ENCODE data around the gene FKBP1A.

FKBP1A gene

DNA sequence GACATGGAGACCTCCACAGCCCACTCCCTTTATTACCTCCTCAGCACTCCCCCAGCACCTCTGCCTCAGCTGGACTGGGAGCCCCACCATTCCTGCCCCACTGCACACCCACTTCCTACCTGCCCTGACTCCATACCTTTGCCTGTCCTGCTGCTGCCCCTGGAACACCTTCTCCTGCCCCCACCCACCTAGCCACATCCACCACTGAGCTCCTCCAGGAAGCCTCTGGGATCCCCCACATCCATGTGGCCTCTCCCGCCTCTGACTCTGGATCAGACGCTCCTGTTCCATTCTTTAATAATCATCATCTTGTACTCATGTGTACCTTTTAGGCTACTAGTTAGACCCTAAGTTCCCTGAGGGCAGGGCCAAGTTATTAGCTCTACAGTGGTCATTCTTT lies 61.8 kb downstream of the FKBP1A start:
- no peak for DNase-seq

DNA sequence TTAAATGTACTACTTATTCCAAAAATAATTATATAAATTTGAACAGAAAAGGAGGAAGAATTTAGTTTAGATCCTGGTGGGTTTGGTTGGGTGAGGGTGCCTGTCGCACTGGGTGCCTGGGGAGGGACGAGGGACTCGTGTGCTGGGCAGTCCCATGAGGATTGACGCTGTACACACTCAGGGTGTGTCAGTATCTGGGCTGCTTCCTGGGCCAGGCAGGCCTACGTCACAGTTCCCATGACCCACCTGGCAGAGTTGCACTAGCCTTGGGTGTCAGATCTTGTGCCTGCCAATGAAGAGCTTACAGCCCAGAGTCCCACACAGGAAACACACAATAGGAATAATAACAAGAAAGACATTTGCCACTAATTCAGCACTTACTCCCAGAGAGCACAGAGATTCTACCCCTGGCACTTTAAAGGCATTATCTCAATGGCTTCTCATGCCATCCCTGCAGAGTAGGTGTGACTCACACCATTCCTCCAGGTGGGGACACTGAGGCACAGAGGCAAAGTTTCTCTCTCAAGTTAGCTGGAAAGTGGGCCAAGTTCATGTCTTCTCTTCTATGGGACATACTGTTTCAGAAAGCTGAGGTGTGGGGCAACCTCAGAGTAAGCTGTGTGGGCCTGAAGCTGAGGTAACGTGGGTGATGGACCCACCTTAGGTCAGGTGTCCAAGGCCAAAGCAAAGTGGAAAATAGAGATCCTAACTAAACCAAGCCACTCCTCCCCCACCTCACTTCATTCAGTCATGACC lies 62.6 kb downstream of the FKBP1A start:
- no peak for DNase-seq

DNA sequence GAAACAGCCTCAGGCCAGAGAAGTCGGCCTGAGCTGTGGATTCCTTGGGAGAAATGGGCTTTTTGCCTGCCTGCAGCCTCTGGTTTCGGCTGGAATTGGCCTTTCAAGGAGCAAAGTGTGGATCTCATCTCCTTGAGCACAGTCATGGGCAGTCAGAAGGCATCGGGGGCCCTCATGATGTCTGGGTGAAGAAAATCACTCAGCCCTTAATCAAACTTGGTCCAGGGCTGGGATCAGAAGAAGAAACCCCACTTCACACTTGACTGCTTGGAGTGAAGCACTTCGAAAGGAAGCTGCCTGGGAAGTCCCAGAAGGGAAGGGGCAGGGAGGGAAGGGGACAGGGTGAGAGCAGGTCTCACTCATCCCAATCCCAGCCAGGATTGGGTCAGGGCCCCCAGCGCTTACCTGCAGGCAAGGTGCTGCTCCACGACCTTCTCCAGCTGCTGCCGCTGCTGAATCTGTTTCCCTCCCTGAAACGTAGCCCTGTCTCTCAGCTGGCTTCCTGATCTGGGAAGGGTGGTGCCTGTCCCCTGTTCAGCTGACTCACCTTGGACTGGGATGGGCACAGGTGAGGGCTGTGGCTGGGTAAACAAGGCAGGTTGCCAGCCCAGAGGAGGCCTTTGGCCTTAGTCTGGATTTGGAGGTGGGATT lies 64.0 kb downstream of the FKBP1A start, which contains the start of gene SDCBP2:
Gene SDCBP2, minus strand, starts transcription at position 460 of the 651 bp plus-strand sequence. CDS start 8,723 bp downstream, outside the sequence.
- DNase-seq = no peak

DNA sequence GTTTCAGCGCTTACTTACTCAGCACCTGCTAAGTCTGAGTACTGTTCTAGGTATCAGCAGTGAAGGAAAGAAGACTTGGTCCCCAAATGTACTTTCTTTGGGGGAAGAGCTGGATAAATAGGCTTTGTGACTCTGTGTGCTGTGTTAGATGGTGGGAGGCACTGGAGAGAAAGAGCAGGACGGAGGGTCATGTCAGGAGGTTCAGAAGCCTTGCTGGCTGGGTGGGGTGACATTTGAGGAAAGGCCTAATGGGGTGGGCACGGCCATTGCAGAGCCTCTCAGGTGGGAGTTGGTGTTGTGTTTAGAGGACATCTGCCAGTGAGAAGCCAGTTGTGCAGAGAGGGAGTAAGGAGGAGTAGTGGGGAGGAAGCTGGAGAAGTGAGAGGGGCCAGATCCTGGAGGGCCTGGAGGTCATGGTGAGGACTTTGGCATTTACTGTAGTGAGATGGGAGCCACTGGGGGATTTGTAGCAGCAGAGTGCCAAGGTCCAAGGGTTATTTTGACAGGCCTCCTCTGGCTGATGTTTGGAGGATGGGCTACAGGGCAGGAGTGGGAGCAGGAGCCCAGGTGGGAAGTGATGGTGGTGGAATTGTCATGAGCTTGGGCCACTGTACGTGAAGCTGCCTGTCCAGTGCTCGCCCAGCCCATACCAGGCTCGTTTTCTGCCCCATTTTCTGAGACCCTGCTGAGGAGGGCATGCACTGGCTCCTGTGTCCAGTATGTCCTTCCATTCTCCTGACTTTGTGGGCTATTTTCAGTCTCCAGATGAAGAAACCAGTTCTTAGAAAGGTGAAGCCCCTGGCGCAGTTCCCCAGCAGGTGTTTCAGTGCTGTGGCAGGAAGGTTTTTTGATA lies 64.8 kb downstream of the FKBP1A start:
- no peak for DNase-seq

DNA sequence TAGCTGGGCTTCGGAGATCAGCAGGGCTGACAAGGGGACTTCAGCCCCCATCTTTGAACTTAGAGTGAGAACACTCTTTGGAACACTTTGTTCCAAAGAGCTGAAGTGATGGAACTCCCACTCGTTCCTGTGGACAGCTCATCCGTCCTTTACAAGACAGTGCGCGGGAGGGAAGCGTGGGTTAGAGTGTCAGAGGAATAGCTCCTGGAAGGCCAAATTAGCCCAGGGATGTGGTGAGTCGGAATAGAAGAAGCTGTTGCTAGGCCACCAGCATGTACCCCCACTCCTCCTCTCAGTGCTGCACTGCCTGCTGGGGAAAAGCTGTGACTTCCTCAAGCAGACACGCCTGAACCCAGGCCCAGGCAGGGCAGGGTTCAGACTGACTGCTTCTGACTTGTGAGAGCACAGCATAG lies 65.6 kb downstream of the FKBP1A start:
- no peak for DNase-seq

DNA sequence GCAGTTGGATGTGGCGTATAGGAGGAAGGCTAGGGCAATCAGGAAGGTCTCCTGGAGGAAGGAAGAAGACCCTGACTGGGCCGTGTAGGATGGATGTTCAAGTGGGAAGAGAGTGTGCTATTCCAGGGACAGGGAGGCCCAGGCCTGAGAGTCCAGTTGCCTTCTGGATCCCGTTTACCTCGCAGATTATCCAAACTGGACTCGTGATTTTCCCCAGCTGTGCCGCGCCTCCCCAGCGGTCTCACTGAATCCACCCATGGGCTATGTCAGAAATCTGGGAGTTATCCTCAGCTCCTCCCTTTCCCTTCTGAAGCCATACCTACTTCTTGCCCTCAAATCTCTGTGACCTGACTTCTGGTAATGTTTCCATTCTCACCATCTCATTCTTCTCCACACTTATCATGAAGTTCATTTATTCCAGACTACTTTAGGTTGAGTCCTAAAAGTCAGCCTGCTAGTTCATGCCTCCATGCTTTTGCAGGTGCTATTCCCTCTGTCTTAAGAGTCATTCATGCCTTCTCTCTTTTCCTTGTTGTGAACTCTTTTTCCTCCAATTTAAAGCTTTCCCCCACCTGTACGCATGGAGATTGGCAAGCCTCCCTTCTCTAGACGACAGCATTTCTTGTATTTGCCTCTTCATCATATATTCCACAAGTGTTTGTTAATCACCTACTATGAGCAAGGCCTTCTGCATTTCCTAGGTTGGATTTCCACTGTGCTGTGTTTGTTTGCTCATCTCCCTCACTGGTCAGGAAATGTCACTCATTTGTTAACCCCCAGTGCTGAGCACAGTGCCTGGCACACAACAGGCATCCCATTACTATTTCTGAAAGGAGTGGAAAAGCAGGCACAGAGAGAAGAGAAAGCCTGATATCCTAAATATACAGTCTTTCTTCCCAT lies 66.6 kb downstream of the FKBP1A start:
- DNase-seq = no peak

DNA sequence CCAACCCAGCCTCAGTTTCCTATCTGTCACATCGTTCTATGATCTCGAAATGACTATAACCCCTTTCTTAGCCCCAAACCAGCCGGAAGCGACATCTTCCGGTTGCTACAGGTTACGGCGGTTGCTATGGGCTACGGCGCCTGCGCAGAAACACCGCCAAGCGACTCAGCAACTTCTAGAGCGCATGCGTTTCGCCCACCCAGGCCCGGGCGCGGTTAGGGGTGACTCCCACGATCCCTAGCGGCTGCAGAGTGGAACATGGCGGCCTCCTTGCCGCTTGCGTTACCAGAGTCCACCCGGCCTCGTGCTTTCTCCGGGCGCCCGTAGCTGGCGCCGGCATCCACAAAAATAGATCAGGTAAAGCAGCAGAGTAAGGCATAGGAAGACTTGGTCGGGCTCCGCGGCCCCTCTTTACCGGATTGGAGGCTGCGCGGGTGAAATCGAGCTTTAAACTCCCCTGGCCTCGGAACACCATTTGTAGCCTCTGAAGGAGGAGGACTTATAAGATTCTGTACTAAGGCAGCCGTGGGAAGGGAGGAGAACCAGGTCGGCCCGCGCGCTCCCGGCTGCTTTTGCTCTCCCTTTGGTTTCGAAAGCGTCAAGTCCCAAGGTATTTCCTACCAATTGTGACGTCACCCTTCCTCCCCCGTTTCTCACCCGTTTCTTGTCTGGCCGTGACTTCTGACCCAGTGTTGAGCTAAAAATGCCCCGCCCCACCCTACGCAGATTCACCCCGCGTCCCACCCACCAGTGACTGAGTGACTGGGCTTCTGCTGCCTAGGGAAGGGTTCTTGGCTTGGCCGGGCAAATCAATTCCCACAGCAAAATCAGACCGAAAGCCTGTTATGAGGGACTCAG lies 67.5 kb downstream of the FKBP1A start:
- peak; percentile 97 to 98 (median 98) for DNase-seq

DNA sequence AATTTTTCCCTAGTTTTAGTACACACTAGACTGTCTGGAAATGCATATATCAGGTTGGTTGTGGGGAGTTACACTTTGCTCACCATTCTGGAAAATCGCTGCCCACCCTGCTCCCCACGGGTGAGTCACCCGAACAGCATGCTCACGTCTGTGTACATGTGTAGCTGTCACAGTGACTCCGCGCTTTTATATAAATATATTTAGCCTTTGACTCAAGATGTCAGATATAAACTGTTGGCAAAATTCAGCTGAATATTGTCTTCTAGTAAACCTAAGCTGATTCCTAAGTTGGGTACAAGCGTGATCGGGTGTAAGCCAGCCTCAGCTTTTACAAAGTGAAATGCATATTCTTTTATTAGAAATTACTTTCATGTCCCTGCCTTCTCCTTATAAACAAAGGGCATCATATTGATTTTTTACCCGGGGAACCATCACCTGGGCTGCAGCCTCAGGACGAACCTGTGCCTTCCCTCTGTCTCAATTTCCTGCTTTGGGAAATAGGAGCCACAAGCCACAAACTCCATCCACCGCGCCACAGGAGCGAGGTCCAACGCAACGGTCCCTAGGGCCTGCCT lies 68.2 kb downstream of the FKBP1A start:
- DNase-seq = no peak

DNA sequence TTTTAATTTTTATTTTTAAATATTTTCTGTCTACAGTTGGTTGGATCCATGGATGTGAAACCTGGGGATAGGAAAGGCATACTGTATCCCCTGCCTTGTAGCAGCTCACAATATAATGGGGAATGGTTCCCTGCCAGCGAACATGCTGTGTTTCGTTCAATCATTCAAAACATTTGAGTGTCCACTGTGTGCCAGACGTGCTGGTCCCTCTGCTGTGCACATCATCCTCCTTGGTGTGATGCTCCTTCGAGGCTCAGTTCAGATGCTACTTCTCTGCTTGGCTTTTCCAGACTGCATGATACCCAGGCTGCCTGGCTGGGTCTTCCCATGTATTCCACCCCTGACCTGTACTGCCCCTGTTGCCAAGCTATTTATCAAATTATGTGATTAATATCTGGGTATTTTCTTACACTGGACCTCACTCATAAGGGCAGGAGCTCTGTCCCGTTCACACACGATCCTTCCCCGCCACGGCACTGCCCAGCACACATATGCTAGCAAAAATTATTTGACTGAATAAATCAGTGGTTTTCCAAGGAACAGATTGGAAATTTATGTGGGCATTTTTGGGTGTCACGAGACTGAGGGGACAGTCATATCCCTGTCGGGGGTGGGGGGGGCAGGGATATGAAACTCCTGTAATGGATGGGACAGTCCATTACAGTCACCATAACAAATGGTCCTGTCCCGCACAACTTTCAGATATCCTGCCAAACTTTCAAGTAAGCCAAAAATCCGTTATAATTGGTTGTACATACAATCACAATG lies 68.8 kb downstream of the FKBP1A start:
- no peak for DNase-seq

DNA sequence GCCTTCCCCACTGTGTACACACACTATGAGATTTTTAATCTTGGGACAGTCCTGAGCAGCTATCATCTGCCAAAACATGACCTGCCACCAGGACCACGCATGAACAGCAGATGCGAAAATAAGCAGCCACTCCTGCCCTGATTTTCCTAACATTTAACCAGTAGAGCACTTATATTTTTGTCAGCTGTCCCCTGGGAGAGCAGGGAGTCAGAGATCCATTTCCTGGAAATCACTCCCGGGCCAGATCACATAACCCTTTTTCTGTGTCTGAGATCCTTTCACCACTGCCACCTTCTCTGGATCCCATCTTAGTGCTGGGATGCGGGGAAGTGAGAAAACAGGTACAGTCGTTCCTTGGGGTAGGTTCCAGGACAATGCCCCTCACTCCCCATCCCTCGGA lies 69.6 kb downstream of the FKBP1A start:
- DNase-seq = no peak

DNA sequence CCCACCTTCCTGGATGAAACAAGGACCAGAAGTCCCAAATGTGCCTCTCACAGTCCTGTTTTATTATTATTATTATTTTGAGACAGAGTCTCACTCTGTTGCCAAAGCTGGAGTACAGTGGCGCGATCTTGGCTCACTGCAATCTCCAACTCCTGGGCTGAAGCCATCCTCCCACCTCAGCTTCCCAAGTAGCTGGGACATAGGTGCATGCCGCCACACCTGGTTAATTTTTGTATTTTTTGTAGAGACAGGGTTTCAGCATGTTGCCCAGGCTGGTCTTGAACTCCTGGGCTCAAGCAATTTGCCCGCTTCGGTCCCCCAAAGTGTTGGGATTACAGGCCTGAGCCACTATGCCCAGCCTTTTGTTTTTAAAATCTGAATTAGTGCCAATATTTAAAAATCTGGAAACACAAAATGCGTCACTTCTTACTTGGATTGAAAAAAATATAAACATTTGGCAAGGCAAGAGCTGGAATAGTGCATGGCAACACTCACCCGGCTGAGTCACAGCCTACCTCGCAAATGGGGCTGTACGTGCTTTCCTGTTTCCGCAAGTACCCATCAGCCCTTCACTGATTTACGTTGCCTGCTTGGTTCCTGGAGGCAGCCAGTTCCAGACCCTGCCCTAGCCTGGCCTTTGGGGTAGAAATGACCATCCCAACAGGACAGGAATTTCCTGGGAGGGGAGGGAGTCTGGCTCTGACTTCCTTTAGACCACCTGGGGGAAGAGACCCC lies 70.2 kb downstream of the FKBP1A start:
- DNase-seq = no peak

DNA sequence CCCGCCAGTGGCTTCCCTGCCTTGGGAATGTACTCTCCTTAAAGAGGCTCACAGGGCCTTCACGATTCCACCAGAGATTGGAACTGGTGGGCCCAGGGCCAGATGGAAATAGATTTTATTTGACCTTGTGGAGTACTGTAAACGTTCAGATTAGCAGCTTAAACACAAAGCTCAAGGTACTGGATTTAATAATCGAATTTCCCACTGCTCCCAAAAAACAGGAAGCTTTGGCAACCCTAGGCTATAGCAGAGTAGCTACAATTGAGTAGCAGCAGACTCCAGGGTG lies 71.3 kb downstream of the FKBP1A start:
- no peak for DNase-seq

DNA sequence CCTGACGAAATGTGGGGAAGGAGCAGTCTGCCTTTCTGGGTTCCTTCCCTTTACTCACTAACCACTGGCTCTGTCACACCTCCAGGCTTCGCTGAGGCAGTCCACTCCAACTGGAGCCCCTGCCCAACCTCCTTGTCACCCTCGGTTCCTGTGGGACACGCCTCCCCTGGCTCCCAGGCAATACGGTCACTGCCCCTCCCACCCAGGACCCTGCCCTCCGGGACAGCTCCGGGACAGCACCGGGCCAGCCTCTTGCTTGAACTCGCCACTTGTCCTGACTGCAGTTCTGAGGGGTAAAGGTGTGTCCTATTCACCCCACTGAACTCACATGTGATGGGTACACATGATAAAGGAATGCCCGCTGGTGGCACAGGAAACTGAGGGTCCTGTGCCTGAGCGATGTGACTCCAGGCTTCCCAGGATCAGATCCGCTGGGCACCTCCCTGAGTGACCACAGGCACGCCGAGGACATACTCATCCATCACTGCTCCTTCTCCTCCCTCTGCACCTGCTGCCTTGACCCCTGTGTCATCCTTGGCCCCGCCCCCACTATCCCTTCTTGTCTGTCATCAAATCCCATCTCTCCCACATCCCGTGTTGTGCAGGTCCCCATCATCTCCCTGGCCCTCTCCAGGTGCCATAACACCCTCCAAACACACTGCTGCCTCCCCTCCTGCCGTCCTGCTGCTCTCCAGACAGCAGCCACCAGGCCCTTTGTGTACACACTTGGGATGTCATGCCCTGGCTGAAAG lies 71.8 kb downstream of the FKBP1A start:
- no peak for DNase-seq

DNA sequence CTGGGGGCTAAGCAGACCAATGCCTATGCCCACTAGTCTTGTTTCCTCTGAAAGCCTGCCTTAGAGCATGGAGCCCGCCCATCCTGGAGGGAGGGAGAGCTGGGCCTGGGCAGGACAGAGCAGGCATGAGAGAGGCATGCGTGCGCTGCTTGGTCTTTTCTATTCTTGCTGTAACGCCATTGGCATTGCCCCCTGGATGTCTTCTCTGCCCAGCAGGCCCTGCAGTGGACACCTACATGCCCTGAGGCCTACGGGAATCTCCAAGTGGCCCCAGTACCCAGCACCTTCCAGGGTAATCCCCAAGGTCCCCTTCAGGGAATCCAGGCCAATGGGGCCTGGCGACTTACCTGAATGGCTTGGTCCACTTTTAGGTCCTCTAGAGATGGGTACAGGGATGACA lies 72.8 kb downstream of the FKBP1A start:
- no peak for DNase-seq

DNA sequence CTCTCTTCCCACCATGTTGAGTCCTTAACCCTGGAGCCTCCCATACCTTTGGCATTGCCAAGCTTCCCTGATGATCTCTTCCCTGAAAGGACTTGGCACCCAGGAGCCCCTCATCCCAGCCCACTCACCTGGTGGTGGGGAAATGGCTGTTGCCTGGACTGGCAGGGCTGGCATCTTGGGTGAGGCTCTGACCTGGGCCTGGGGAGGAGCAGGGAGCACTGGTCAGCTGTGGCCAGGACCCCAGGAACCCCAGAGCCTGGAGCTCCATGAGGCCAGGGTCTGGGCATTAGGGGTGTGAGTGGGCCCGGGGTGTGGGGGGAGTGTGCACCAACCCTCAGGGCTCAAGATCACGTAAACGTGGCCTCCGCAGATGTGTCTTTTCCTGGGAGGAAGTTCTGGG lies 73.4 kb downstream of the FKBP1A start:
- no peak for DNase-seq

DNA sequence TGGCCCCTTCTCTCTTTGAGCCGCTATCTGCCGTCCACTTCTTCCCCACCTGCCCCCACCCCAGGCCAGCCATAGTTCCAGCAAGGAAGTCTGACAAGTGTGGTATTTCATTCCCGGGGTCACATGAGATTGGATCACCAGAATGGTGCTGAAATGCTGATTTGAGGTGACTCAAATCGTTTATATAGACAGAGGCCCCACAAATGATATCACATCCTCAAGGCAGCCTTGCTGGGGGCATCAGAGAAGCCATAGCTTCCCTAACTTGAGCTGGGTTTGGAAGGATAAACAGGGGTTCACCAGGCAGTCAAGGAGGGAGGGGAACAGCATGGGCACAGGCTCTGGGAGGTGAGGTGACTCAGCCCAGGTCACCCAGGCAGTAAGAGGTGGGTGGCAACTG lies 73.8 kb downstream of the FKBP1A start:
- DNase-seq = no peak
